Breast epithelium (tissue), 4 donors: ENCODE measurements around the gene HPN. TPM values are rescaled to one million over a fixed set of nuclear protein-coding genes. Genes with fewer than 3 reads are reported as not detected.

Experiments used
- DNase-seq, 2 donors: peaks; one replicate each; pipeline ENCODE4 v3.0.0-alpha.2; 2019; ENCODE audit warnings: low spot score in 2 of 2
- H3K27ac ChIP-seq, 2 donors: fragments of 200-600 bp; sonication (generic) in 1 of 2; one replicate each; pipeline ENCODE4 v1.5.1; 2016 to 2019; ENCODE audit warnings: mild to moderate bottlenecking in 1 of 2
- H3K27me3 ChIP-seq, 2 donors: fragments of 200-600 bp; sonication (generic) in 1 of 2; one replicate each; pipeline versions ENCODE4 v1.5.1 to v1.6.0; 2017 to 2019; ENCODE audit warnings: control low read depth in 1 of 2, mild to moderate bottlenecking in 1 of 2
- H3K36me3 ChIP-seq: fragments of 200-600 bp; one replicate; pipeline ENCODE4 v1.5.1; 2019
- H3K4me1 ChIP-seq, 2 donors: fragments of 200-600 bp; sonication (generic); one replicate each; pipeline ENCODE4 v1.5.1; 2016 to 2019; ENCODE audit warnings: control low read depth in 1 of 2
- H3K4me3 ChIP-seq, 3 donors: fragments of 200-600 bp; sonication (generic); 1 replicate in 2 of 3; 2 replicates in 1 of 3; pipeline ENCODE4 v1.5.1; 2016 to 2019; ENCODE audit warnings: mild to moderate bottlenecking in 3 of 3, moderate library complexity in 2 of 3
- H3K9me3 ChIP-seq, 2 donors: fragments of 200-600 bp; sonication (generic) in 1 of 2; one replicate each; pipeline ENCODE4 v1.5.1; 2016 to 2019; ENCODE audit warnings: control low read depth in 1 of 2
- CTCF ChIP-seq, 3 donors: fragments of 450-650 bp; IDR thresholded peaks; one replicate each; pipeline ENCODE4 v1.5.1; 2016 to 2017; ENCODE audit warnings: antibody characterized with exemption in 3 of 3, mild to moderate bottlenecking in 3 of 3, moderate library complexity in 3 of 3
- POLR2A ChIP-seq: fragments of 450-650 bp; IDR thresholded peaks from one replicate; pipeline ENCODE4 v1.6.1; 2016; ENCODE audit warnings: antibody characterized with exemption, mild to moderate bottlenecking, moderate library complexity
- POLR2AphosphoS5 ChIP-seq, 3 donors: sonication (generic); formaldehyde crosslinking; IDR thresholded peaks; one replicate each; pipeline ENCODE4 v1.6.1; 2017; ENCODE audit warnings: antibody characterized with exemption in 3 of 3
- intact Hi-C: fragments of 100-400 bp; cut with DNase I; formaldehyde crosslinking; loops from one replicate; pipeline ENCODE4 v1.15.1; 2023; ENCODE audit warnings: low total_unique reads
- total RNA-seq, 3 donors: library from RNA; depleted of rRNA; stranded (reverse); fragments of >200 nt; gene quantifications; one replicate each; pipeline ENCODE4 v1.1.0, GENCODE V29; 2016

The HPN gene
- total RNA-seq, 3 donors from 2014 or later, result 1.8 to 18.0 (median 8.5) TPM

- Histone ChIP-seq H3K27me3 (no peaks in the 10 kb centered on the region), H3K4me3 (no peak overlapping the region), H3K4me1 (no peaks in the 10 kb centered on the region), H3K36me3 (no peaks in the 10 kb centered on the region), H3K9me3 (no peaks in the 10 kb centered on the region), H3K27ac (no peak overlapping the region)
- intact Hi-C loops, result no loop called here
- DNase-seq, result no peak
- TF ChIP-seq CTCF (IDR thresholded peaks at IDR 0.05), result no peak
- TF ChIP-seq POLR2AphosphoS5 (IDR thresholded peaks at IDR 0.05), result no peak
- no peak for TF ChIP-seq POLR2A
These were observed 36.1 kb downstream of the HPN start for GRCh38 chr19:35077411-35078223.

- intact Hi-C loops, result no loop called here
- DNase-seq, result no peak
- Histone ChIP-seq H3K4me1 (no peaks in the 10 kb centered on the region), H3K4me3 (no peak overlapping the region), H3K36me3 (no peaks in the 10 kb centered on the region), H3K27me3 (no peaks in the 10 kb centered on the region), H3K9me3 (no peaks in the 10 kb centered on the region), H3K27ac (no peak overlapping the region)
- no peak for TF ChIP-seq POLR2A
These were observed 38.3 kb downstream of the HPN start for GRCh38 chr19:35079826-35080225.

- DNase-seq, result no peak
- intact Hi-C loops, result no loop called here
These were observed 39.2 kb downstream of the HPN start for GRCh38 chr19:35080613-35081170.

GRCh38 chr19:35081201-35081600 is 39.7 kb downstream of the HPN start:
- DNase-seq, result no peak
- TF ChIP-seq CTCF (IDR thresholded peaks at IDR 0.05) (no peak), POLR2AphosphoS5 (IDR thresholded peaks at IDR 0.05) (no peak), POLR2A (no peak)
- H3K27ac ChIP-seq, result no peak overlapping the region
- H3K9me3 ChIP-seq, result no peaks in the 10 kb centered on the region
- H3K27me3 ChIP-seq, result no peaks in the 10 kb centered on the region
- no peaks in the 10 kb centered on the region for H3K4me1 ChIP-seq
- intact Hi-C loops, result no loop called here
- H3K4me3 ChIP-seq, result no peak overlapping the region
- no peaks in the 10 kb centered on the region for H3K36me3 ChIP-seq

More at GRCh38 chr19:35080613-35081170, 39.2 kb downstream of the HPN start:
- H3K36me3 ChIP-seq, result no peaks in the 10 kb centered on the region
- H3K4me1 ChIP-seq, result no peaks in the 10 kb centered on the region
- H3K27ac ChIP-seq, result no peak overlapping the region
- H3K9me3 ChIP-seq, result no peaks in the 10 kb centered on the region
- no peak for TF ChIP-seq POLR2A
- TF ChIP-seq CTCF (IDR thresholded peaks at IDR 0.05), result no peak
- no peak for TF ChIP-seq POLR2AphosphoS5 (IDR thresholded peaks at IDR 0.05)
- H3K27me3 ChIP-seq, result no peaks in the 10 kb centered on the region
- H3K4me3 ChIP-seq, result no peak overlapping the region

GRCh38 chr19:35083691-35084508 is 42.4 kb downstream of the HPN start:
- TF ChIP-seq CTCF (IDR thresholded peaks at IDR 0.05) (no peak), POLR2AphosphoS5 (IDR thresholded peaks at IDR 0.05) (no peak), POLR2A (no peak)
- Histone ChIP-seq H3K4me1 (no peaks in the 10 kb centered on the region), H3K27me3 (no peaks in the 10 kb centered on the region), H3K27ac (no peak overlapping the region), H3K4me3 (no peak overlapping the region), H3K9me3 (no peaks in the 10 kb centered on the region), H3K36me3 (no peaks in the 10 kb centered on the region)
- intact Hi-C loops, result no loop called here
- no peak for DNase-seq
